CD4-positive, alpha-beta T cell treated with Interleukin-6 at 100 ng/mL for 8 hours (primary cell): ENCODE data around the gene PCOLCE2.
A peak's percentile ranks its signal among the peaks of the same experiment; 100 is the strongest.

ENCODE experiments used
- DNase-seq: peaks from one replicate; pipeline ENCODE4 v3.0.0-alpha.2; 2020; ENCODE audit warnings: mixed read lengths, low spot score

Gene PCOLCE2

GRCh38 chr3:142863930-142864920 is 24.7 kb downstream of the PCOLCE2 start:
- no peak for DNase-seq

GRCh38 chr3:142863010-142863817 is 25.7 kb downstream of the PCOLCE2 start:
- DNase-seq, result no peak

- DNase-seq, result no peak
These were observed 27.0 kb downstream of the PCOLCE2 start for GRCh38 chr3:142861926-142862325.

- no peak for DNase-seq
These were observed 30.8 kb downstream of the PCOLCE2 start for GRCh38 chr3:142858043-142858442.

- DNase-seq, result no peak
These were observed 31.8 kb downstream of the PCOLCE2 start for GRCh38 chr3:142857056-142857455.

GRCh38 chr3:142853270-142854168 is 35.4 kb downstream of the PCOLCE2 start:
- no peak for DNase-seq

GRCh38 chr3:142852009-142852408 is 36.9 kb downstream of the PCOLCE2 start:
- no peak for DNase-seq

GRCh38 chr3:142850395-142851023 is 38.4 kb downstream of the PCOLCE2 start:
- DNase-seq, result no peak

GRCh38 chr3:142849148-142849547 is 39.7 kb downstream of the PCOLCE2 start:
- no peak for DNase-seq

GRCh38 chr3:142846779-142847577 is 41.9 kb downstream of the PCOLCE2 start:
- DNase-seq, result no peak

- DNase-seq, result no peak
These were observed 44.4 kb downstream of the PCOLCE2 start for GRCh38 chr3:142844339-142844977.

GRCh38 chr3:142839831-142840230 is 49.1 kb downstream of the PCOLCE2 start:
- no peak for DNase-seq

- DNase-seq, result no peak
These were observed 51.4 kb downstream of the PCOLCE2 start for GRCh38 chr3:142837526-142837925.

GRCh38 chr3:142828703-142829305 is 60.1 kb downstream of the PCOLCE2 start:
- DNase-seq, result peak; percentile 13

- DNase-seq, result no peak
These were observed 69.7 kb downstream of the PCOLCE2 start for GRCh38 chr3:142819179-142819578.

GRCh38 chr3:142818651-142819050 is 70.2 kb downstream of the PCOLCE2 start:
- no peak for DNase-seq

GRCh38 chr3:142817897-142818296 is 71.0 kb downstream of the PCOLCE2 start:
- DNase-seq, result no peak

GRCh38 chr3:142817356-142817755 is 71.5 kb downstream of the PCOLCE2 start:
- no peak for DNase-seq

- DNase-seq, result no peak
These were observed 73.1 kb downstream of the PCOLCE2 start for GRCh38 chr3:142815803-142816202.

GRCh38 chr3:142809259-142809658 is 79.6 kb downstream of the PCOLCE2 start:
- DNase-seq, result no peak
